Measurements from ENCODE around the gene MPZL3.

MPZL3 gene

DNA sequence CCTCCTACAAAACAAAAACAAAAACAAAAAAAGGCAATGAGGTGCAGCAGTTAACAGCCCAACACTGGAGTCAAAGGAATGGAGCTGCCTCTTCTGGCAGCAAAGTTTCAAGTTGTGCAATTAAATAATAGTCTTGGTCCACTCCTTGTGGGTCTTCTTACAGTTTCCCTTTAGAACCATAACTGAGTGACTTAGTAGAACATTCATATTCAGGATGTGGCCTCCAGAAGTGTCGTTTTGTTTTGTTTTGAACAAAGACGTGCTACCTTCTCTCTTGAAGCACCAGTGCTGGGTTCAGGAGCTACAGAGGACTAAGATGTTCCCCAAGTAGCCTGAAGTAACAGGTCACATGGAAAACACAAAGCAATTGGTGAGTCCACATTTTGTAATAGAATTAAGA lies 25.4 kb downstream of the MPZL3 start:
- TF ChIP-seq, protein P1, sequence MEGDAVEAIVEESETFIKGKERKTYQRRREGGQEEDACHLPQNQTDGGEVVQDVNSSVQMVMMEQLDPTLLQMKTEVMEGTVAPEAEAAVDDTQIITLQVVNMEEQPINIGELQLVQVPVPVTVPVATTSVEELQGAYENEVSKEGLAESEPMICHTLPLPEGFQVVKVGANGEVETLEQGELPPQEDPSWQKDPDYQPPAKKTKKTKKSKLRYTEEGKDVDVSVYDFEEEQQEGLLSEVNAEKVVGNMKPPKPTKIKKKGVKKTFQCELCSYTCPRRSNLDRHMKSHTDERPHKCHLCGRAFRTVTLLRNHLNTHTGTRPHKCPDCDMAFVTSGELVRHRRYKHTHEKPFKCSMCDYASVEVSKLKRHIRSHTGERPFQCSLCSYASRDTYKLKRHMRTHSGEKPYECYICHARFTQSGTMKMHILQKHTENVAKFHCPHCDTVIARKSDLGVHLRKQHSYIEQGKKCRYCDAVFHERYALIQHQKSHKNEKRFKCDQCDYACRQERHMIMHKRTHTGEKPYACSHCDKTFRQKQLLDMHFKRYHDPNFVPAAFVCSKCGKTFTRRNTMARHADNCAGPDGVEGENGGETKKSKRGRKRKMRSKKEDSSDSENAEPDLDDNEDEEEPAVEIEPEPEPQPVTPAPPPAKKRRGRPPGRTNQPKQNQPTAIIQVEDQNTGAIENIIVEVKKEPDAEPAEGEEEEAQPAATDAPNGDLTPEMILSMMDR (IDR thresholded peaks at IDR 0.05), result no peak
- no peak overlapping the region for H3K4me3 ChIP-seq
- H3K27ac ChIP-seq, result no peak overlapping the region
- DNase-seq (ENCODE audit: low spot score), result no peak

DNA sequence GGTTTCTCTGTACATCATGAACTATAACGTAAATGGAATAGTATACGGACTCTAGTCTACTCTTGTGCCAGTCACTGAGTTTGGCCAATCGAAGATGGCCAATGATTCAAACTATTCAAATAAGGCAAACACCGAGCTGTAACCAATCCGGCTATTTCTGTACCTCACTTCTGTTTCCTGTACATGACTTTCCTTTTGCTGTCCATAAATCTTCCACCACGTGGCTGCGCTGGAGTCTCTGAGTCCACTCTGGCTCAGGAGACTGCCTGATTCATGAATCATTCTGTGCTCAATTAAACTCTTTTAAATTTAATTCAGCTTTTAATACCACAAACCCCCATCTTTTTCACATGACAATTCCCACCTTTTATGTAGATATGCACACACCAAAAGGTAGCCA lies 25.9 kb downstream of the MPZL3 start:
- peak overlapping the region in 1 of 2 donors; percentile 9 for H3K27ac ChIP-seq
- DNase-seq (ENCODE audit: low spot score), result no peak
- no peak overlapping the region for H3K4me3 ChIP-seq
- TF ChIP-seq, protein P1 (IDR thresholded peaks at IDR 0.05), result no peak

DNA sequence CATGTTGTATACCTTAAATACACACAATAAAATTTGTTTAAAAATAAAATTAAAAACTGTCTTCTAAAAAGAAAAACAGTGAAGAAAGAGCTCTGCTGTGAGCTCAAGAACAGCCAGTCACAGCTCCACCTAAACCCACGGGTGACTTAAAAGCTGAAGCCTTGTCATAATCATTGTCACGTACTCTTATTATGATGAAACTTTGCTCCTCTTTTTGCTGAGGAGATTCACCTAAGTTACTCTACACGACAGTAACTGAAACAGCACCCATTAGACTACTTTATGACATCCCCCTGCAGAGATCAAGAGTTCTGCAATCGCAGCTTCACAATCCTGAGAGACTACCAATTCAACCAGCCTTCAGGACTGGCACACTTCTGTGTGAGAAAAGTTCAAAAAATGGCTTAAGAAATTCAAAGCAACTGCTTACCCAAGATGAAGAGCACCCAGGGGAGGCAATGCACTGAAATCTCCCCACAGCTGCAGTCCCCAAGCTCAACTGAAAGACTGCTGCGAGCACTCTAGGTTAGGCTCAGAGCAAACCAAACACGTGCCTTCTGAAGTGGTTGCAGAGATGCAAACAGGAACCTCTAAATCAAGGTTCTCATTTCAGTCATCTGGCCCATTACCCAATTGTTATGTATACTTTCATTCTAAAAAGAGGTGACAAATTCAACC lies 27.5 kb downstream of the MPZL3 start, which contains the start of gene JAML:
Gene JAML (minus strand): TSS at position 501 of the 678 bp plus-strand sequence. CDS start 10,145 bp downstream, outside the sequence.
- peak within 1 kb of the TSS in 1 of 2 donors; percentile 7 for H3K27ac ChIP-seq

GRCh38 chr11:118223992-118224391 lies 28.2 kb downstream of the MPZL3 start:
- DNase-seq (ENCODE audit: low spot score), result no peak
- Histone ChIP-seq H3K27ac (peak overlapping the region in 1 of 2 donors; percentile 7), H3K4me3 (no peak overlapping the region)
- TF ChIP-seq, protein P1 (IDR thresholded peaks at IDR 0.05), result no peak

More for the DNA sequence above, 27.5 kb downstream of the MPZL3 start, which contains the start of gene JAML:
- H3K4me3 ChIP-seq, result no peak within 1 kb of the TSS
- DNase-seq (ENCODE audit: low spot score), result no peak
- TF ChIP-seq, protein P1 (IDR thresholded peaks at IDR 0.05), result no peak

GRCh38 chr11:118223570-118223969 lies 28.6 kb downstream of the MPZL3 start:
- TF ChIP-seq, protein P1 (IDR thresholded peaks at IDR 0.05), result no peak
- DNase-seq (ENCODE audit: low spot score), result no peak
- Histone ChIP-seq H3K27ac (no peak overlapping the region), H3K4me3 (no peak overlapping the region)

DNA sequence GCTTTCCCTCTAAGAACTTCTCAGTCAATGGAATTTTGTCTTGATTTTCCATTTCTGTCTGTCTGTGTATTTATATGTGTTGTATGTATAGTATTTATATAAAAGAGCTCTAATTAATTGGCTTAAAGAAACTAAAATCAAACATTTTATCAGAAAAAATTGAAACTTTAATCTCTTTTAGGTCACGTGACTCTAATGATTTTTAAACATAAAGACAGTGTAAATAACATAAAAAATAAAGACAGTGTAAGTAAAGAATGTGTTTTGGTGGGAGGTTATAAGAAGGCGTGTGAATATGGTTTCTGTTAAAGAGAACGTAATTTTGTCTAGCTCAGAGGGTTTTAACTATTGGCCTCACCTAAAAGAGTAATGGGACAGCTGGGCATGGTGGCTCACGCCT lies 29.7 kb downstream of the MPZL3 start:
- no peak for DNase-seq (ENCODE audit: low spot score)
- H3K4me3 ChIP-seq, result no peak overlapping the region
- TF ChIP-seq, protein P1 (IDR thresholded peaks at IDR 0.05), result no peak
- no peak overlapping the region for H3K27ac ChIP-seq

DNA sequence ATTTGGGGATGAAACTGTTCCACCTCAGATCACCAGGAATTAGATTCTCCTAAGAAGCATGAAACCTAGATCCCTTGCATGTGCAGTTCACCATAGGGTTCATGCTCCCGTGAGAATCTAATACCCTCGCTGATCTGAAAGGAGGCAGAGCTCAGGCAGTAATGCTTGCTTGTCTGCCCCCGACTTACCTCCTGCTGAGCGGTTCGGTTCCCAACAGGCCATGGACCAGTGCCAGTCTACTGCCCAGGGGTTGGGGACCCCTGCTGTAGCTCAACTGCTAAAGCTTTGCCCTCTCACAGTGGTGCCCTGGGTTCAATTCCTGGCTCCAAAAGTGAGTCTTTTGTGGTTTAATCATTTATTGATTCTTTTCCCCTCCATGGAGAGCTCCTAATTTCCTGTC lies 30.7 kb downstream of the MPZL3 start:
- DNase-seq (ENCODE audit: low spot score), result no peak
- Histone ChIP-seq H3K4me3 (no peak overlapping the region), H3K27ac (no peak overlapping the region)
- TF ChIP-seq, protein P1 (IDR thresholded peaks at IDR 0.05), result no peak
